GM18951 (cell line): ENCODE measurements around the gene MTNR1A.

Source experiments
- POLR2A ChIP-seq: IDR thresholded peaks from 4 replicates; pipeline ENCODE4 v1.6.1; 2011; ENCODE audit warnings: mild to moderate bottlenecking; ENCODE audit not compliant: insufficient read length, insufficient read depth; ENCODE audit errors: extremely low read depth
- in situ Hi-C: fragments of 300-500 bp; cut with MboI; formaldehyde crosslinking; loops from one replicate; pipeline ENCODE4 v1.12.0; 2022; ENCODE audit warnings: low sequenced_read_pairs, mixed read lengths, inconsistent platforms; ENCODE audit not compliant: unreplicated experiment

The MTNR1A gene

DNA sequence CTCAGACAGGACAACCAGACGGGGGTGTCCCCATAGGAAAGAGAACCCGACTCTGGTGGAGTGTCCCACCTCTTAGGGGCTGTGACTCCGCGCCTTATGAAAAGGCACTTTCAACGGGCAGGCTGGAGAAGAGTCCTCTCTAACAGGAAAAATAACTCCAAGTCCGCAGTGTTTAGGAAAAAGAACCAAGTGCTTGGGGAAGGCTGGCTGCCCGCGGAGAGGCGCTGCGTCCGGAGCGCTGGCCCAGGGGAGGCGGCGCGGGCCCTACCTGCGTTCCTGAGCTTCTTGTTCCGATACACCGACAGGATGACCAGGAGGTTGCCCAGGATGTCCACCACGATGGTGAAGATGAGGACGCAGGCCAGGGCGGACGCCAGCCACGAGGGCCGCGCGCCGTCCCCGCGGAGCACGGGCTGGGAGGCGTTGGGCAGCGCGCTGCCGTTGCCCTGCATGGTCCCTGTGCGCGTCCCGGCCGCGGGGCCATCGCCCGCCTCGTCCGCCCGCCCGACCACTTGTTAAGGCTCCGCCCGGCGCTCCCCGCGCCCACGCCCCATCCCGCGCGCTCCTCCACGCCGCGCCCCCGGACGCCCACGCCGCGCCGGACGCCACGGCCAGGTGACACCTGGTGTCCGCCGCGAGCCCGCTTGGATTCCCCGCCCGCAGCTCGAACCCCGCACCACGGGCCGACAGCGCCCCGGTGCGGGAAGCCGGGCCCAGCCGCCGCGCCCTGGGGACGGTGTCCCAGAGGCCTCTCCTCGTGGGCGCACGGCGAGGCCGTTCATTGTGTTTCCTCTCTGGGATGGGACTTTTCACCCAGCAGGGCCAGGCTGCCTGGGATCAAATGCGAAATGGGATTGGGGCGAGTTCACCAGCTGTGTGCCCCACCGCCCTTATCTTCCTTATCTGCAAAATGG, at the start of gene MTNR1A:
MTNR1A (minus strand) TSS at position 654 of the 914 bp plus-strand sequence; CDS start at position 452, 202 bp downstream.
- TF ChIP-seq POLR2A = no peak
- in situ Hi-C loops = no loop called here

DNA sequence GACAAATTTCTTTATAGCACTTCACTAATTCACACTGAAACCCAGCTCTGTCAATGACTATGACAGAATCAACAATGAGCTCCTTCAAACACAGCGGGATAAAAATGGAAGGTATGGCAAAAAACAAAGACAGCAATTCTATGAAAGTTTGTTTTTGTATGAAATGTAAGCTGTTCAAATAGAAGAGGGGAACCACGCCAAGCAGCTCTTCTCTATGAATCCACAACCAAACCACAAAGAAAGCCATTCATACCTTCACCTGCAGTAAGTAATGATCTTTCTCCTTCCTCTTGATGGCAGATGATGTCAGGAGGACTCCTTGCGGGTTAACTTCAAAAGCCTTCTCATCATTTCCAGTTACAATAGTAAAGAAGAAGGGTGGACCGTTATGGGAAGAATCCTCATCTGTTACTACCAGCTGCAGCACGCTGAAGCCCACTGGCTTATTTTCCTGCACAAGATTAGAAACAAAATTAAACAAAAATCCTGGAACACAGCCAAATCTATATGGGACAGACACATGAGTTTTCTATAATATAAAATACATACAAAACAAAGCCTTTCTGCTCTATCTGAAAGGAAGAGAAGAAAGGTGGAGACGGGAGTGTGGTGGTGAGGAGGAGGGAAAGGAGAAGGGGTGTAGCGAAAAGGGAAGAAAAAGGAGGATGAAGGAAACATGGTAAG, 48.9 kb upstream of the MTNR1A start:
- no peak for TF ChIP-seq POLR2A
- in situ Hi-C loops = no loop called here

DNA sequence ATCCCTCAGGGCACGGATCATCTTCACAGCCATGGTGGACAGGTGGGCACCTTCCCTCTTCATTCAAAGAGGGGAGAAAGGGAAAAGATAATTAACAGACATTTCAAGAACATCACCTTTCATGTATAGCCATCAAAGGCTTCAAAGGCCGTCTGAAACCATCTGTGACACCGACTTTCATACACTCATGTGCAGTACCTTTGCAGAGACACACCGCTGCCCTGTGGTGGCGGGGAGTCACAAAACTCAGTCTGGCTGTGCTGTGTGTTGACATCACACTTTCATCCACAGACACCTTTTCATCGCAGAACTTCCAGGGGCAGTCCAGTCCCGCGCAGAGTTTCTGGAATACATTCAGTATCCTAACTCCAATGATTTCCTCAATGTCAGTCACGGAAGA, 47.6 kb upstream of the MTNR1A start:
- no peak for TF ChIP-seq POLR2A
- in situ Hi-C loops = no loop called here

DNA sequence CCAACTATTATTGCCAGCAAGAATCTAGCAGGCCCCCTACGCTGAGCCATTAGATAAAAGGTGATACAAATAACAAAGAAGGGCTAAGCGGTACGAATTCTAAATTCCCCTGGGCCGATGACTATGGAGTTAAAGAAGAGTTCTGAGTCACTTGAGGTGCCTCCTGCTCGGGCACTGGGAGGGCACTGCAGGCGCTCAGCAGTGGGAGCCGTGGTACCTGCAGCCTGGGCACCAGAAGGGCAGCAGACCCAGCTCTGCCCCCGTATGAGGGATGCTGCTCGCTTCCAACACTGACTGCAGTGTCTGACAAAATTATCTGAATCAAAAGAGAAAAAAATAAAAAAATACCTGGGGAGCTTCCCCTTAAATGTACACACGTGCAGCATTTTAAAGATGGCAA, 44.1 kb upstream of the MTNR1A start:
- TF ChIP-seq POLR2A = no peak
- in situ Hi-C loops = no loop called here

DNA sequence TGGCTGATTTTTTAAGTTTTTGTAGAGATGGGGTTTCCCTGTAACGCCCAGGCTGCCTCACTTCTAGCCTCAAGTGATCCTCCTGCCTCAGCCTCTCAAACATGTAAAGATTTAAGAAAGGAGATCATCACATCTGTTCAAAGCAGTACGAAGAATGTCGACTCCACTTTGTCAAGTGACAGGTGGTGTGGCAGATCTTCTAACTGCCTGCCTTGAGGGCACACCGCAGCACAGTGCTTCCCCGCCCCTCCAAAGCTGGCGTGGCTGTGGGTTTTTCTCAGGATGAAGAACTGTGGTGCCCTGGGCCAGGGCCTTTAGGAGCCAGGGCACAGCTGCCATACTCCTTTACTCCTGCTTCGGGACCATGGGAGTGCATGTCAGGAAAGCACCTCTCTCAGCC, 43.3 kb upstream of the MTNR1A start:
- in situ Hi-C loops = no loop called here
- no peak for TF ChIP-seq POLR2A

DNA sequence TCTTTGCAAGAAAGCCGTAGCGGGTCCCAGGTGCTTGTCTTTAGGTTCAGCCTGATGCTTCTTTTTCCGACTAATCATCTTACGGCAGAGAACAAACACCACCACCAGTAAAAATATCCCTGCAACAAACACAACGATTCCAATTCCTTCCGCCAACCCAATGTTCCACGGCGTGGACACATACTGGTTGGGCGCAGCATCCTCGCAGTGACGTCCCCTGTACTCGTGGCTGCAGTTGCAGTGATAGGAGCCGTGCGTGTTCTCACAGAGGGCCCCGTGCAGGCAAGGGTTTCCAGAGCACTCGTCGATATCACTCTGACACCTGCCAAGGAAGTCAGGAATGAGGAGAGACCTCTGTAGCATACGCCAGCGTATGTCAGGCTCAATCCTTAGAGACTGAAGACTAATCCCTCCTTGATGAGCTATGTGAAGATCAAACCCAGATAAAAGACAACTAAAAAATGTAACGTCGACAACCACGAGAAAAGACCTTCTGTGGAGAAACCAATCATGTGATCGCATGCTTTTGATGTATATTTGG, 41.6 kb upstream of the MTNR1A start:
- in situ Hi-C loops = no loop called here
- TF ChIP-seq POLR2A = no peak

DNA sequence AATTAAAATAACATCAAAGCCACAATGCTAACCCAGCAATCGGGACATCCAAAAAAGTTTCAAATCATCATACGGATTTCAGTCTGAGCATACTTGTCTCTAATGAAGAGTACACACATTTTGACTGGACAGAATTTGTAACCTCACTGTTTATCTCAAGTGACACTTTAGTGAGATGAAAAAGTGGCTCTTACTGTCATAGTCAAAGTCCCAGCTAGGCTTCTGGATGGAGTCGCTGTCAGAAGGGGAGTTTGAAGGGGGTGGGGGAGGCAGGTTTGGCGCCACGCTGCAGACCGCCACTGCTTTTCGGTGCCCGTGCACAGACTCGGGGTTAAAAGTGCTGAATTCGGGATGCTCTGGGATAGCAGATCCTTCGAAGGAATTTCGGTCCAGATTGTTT, 41.0 kb upstream of the MTNR1A start:
- in situ Hi-C loops = no loop called here

DNA sequence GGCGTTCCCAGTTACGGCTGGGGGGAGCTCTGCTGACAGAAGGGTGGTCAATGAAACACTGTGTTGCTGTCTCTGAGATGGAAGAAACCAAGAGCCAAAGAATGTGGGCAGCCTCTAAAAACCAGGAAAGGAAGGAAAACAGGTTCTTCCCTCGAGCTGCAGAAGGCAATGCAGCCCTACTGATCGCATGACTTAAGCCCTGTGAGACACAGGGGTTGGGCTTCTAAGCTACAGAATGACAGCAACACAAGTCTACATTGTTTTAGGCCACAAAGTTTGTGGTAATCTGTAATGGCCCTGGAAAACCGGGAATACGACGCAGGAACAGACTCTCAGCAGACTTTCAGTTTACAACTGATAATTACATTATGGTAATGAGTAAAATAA, 38.2 kb upstream of the MTNR1A start:
- TF ChIP-seq POLR2A = no peak
- in situ Hi-C loops = no loop called here

More for the DNA sequence above, 41.0 kb upstream of the MTNR1A start:
- no peak for TF ChIP-seq POLR2A

DNA sequence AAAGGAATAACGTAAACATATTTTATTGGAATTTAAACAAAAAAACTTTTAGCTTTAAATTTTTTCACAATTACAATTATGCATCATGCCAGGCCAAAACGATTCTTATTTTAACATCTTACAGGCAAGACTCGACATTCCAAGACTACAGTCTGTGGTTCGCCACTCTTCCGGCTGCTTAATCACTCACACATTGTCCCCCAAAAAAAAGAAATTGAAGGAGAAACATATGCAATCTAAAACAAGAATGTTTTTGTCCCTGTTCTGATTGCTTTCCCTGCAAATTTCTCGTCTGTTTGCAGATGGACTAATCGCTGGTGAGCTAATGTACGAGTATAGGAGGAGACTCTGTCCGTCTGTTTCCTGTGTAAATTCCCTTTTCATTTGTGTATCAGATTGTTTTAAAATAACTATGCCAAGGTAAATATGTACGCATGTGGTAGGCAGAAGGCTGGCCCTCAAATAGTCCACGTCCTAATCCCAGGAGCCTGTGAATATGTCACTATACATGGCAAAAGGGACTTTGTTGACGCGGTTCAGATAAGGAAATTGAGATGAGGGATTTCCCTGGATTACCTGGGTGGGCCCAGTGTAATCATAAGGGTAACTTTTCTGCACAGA, 37.7 kb upstream of the MTNR1A start:
- TF ChIP-seq POLR2A = no peak
- in situ Hi-C loops = no loop called here

DNA sequence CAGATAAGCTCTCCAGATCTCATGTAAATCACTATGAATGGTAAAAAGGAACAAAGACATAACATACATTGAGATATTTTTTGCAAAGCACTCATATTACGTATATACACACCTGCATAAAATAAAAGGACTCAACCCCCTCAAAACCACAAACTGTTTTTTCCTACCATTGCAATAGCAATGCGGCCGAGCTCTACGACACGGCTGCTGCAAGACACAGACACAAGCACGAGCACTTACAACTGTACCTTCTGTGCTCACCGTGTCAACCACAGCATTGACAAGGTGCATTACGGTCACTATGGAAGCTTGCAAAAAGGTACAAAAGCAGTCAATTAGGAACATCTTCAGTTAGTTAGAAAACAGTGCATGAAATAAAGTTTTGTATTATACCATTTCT, 37.1 kb upstream of the MTNR1A start:
- no peak for TF ChIP-seq POLR2A
- in situ Hi-C loops = no loop called here

DNA sequence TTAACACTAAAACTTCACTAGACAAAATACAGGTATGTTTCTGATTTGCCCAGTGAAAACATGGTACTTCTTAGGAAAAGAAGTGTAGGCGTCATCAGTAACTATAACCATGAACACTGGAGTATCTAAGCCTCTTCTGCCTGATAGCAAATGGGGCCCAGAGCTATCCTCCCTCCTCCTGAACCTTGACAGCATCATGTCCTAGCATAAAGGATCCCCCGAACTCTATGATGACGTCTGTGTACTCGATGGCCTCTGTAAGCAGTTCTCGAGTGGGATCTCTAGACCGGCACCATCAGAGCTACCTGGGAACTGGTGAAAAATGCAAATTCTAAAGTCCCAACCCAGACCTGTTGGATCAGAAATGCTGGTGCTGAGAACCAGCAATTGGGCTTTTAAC, 36.3 kb upstream of the MTNR1A start:
- no peak for TF ChIP-seq POLR2A
- in situ Hi-C loops = no loop called here

DNA sequence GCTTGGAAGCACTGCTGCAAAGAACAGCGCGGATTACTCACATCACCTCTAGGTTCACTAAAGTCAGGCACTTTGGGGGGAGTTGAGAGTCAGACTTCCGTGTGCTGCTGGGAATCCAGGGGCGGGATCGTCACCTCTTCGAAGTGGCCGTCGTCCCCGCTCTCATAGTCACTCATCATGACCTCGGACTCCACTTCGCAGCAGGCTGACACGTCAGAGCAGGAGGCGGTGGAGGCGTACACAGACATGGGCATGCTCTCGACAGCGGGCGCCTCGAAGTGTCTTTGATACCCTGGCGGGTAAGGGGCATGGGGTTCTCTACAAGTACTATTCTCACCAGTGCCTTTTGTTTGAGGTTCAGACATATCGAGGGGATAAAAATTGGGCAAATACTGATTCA, 33.1 kb upstream of the MTNR1A start:
- no peak for TF ChIP-seq POLR2A
- in situ Hi-C loops = loop anchor here (10.0 kb wide), 1 partner anchor 294 kb away; no protein-coding TSS in a partner anchor

DNA sequence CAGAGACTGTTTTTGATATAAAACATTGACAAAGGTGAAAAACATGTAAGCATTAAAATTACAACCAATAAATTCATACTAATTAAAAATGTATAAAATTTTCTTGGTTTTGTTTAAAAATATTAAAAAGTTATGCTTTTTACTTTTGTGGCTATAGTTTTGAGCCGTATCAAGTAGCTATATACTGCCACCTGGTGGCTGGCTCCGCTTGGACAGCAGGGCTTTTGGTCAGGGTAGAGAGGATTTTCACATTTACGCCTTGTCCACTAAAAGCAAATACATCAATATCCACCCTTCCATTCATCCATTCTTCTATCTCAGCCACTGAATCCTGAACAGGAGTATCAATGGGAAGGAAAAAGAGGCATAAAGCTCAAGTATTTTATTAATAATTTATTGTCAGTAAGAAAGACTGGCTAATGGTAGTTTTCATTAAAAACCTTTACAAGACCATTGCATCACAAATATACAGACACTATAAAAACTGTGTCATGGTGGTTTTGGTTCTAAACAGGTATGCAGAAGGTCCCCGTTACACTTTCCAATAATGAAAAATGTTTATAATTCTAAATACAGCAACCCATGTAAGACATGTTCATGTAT, 32.1 kb upstream of the MTNR1A start:
- in situ Hi-C loops = loop anchor here (10.0 kb wide), 1 partner anchor 293 kb away; no protein-coding TSS in a partner anchor

More for the DNA sequence above, 32.1 kb upstream of the MTNR1A start:
- no peak for TF ChIP-seq POLR2A
